Heart right ventricle (tissue), 16 donors: ENCODE results near the gene SLC22A4. TPM values are rescaled to one million over a fixed set of nuclear protein-coding genes. Genes with fewer than 3 reads are reported as not detected.
A peak's percentile ranks its signal among the peaks of the same experiment; 100 is the strongest.

ENCODE experiments used
- ATAC-seq, 8 donors: fragments of 200-7000 bp; cut with Tn5 transposase; one replicate each; pipeline ENCODE4 v1.9.1; 2020; ENCODE audit warnings: mild to moderate bottlenecking in 8 of 8, moderate library complexity in 8 of 8, moderate number of reproducible peaks in 1 of 8
- DNase-seq, 2 donors: peaks; one replicate each; pipeline ENCODE4 v3.0.0-alpha.2; 2020
- H3K27ac ChIP-seq, 10 donors: fragments of 200-600 bp; sonication (generic) in 2 of 10; one replicate each; pipeline versions ENCODE4 v1.5.0 to v1.8.0; 2020 to 2022; ENCODE audit warnings: mild to moderate bottlenecking in 3 of 10
- H3K27me3 ChIP-seq, 7 donors: fragments of 200-600 bp; one replicate each; pipeline ENCODE4 v1.8.0; 2021 to 2022; ENCODE audit warnings: mild to moderate bottlenecking in 2 of 7
- H3K36me3 ChIP-seq, 9 donors: fragments of 200-600 bp; sonication (generic) in 1 of 9; one replicate each; pipeline versions ENCODE4 v1.5.0 to v1.8.0; 2020 to 2022; ENCODE audit warnings: mild to moderate bottlenecking in 2 of 9
- H3K4me1 ChIP-seq, 9 donors: fragments of 200-600 bp; sonication (generic) in 1 of 9; one replicate each; pipeline versions ENCODE4 v1.5.0 to v1.8.0; 2020 to 2022; ENCODE audit warnings: mild to moderate bottlenecking in 4 of 9
- H3K4me3 ChIP-seq, 10 donors: fragments of 200-600 bp; sonication (generic) in 2 of 10; one replicate each; pipeline versions ENCODE4 v1.5.0 to v1.8.0; 2020 to 2022; ENCODE audit warnings: mild to moderate bottlenecking in 7 of 10, moderate library complexity in 2 of 10
- H3K9me3 ChIP-seq, 11 donors: fragments of 200-600 bp in 10 of 11; sonication (generic) in 2 of 11; one replicate each; pipeline versions ENCODE4 v1.5.0 to v1.8.0; 2013 to 2022; ENCODE audit warnings: mild to moderate bottlenecking in 2 of 11, control low read depth in 1 of 11, moderate library complexity in 1 of 11
- WGBS, 2 donors: extraction: QIAGEN DNeasy Blood & Tissue Kit; methylation state at CpG; one replicate each; pipeline ENCODE4 v1.1.7; 2013; ENCODE audit warnings: inconsistent platforms in 1 of 2; 5-methylcytosine and 5-hydroxymethylcytosine counted together
- intact Hi-C, 10 donors: fragments of 100-400 bp; cut with DNase I; formaldehyde crosslinking; loops; one replicate each; pipeline versions ENCODE4 v1.11.1 to v1.14.2; 2022
- polyA plus RNA-seq, 2 donors: library from polyadenylated mRNA; stranded (reverse); fragments of 200-250 nt; gene quantifications; one replicate each; pipeline ENCODE4 v1.2.3, GENCODE V29; 2013
- total RNA-seq, 10 donors: library from RNA; stranded (reverse); fragmentation: NEBNext Ultra II Directional in 3 of 10; extraction: Animal tissue kit (Norgen Biotek cat#: 25700) in 3 of 10; gene quantifications; one replicate each; pipeline versions ENCODE4 v1.2.1 to v1.2.4, GENCODE V29; 2021 to 2023
- TF ChIP-seq, protein P1 (sequence below), 9 donors: fragments of 200-600 bp; sonication (generic) in 2 of 9; IDR thresholded peaks; one replicate each; pipeline versions ENCODE4 v1.5.0 to v1.8.0; 2021 to 2022; ENCODE audit warnings: antibody characterized with exemption in 9 of 9, mild to moderate bottlenecking in 5 of 9, moderate library complexity in 1 of 9
- donor health status: Arrhythmogenic right ventricular cardiomyopathy.
- donor health status: ischemic (EF 13 %, LVEDD 7.1; RV severe dilation, severe dysfunction).
- donor health status: healthy with polysubstance abuse.
- donor health status: DM: no; HTN: yes; CAD: no.
- donor health status: DM: no; HTN: no; CAD: no.
- donor health status: ischemic (EF 25% LVEDD 6.9; RV normal size, moderate dysfunction).
- donor health status: ischemic (EF 25% LVEDD 5.7; RV mildly dilated, moderate dysfunction).
- donor health status: healthy.
- donor health status: DM: yes; HTN: yes; CAD: no.
- donor health status: Ischemic cardiomyopathy.
- donor health status: ischemic (EF 35%, LVEDD 5.7; RV mildly dilated, moderate dysfunction).
- donor health status: nonischemic (EF 11% LVEDD 7.7; RV severe dilation, severe dysfunction).
- donor health status: DM: yes; HTN: yes; CAD: no.
- donor health status: PGD.
- donor health status: ischemic (EF 29% LVEDD 5.4; RV normal size, mild dysfunction).
- donor health status: nonischemic (EF 23%, LVEDD 6.1; RV moderate dilation, normal function).

Gene SLC22A4
- total and polyA plus RNA-seq, 12 donors: 0.39 to 9.0 (median 2.1) TPM

DNA sequence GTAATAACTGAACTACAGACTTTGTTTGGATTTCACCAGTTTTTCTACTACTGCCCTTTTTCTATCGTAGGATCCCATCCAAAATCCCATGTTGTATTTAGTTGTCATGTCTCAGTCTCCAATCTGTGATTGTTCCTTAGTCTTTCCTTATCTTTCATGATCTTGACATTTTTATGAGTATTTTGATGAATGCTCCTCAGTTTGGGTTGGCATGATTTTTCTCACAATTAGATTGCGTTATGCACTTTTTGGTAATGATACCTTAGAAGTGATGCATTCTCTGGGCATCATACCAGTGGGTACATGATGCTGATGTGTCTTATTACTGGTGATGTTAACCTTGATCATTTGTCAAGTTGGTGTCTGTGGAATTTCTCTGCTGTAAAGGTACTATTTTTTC is 5.7 kb downstream of the SLC22A4 start:
- H3K27me3 ChIP-seq: no peaks in the 10 kb centered on the region
- TF ChIP-seq, protein P1, sequence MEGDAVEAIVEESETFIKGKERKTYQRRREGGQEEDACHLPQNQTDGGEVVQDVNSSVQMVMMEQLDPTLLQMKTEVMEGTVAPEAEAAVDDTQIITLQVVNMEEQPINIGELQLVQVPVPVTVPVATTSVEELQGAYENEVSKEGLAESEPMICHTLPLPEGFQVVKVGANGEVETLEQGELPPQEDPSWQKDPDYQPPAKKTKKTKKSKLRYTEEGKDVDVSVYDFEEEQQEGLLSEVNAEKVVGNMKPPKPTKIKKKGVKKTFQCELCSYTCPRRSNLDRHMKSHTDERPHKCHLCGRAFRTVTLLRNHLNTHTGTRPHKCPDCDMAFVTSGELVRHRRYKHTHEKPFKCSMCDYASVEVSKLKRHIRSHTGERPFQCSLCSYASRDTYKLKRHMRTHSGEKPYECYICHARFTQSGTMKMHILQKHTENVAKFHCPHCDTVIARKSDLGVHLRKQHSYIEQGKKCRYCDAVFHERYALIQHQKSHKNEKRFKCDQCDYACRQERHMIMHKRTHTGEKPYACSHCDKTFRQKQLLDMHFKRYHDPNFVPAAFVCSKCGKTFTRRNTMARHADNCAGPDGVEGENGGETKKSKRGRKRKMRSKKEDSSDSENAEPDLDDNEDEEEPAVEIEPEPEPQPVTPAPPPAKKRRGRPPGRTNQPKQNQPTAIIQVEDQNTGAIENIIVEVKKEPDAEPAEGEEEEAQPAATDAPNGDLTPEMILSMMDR (IDR thresholded peaks at IDR 0.05): no peak

DNA sequence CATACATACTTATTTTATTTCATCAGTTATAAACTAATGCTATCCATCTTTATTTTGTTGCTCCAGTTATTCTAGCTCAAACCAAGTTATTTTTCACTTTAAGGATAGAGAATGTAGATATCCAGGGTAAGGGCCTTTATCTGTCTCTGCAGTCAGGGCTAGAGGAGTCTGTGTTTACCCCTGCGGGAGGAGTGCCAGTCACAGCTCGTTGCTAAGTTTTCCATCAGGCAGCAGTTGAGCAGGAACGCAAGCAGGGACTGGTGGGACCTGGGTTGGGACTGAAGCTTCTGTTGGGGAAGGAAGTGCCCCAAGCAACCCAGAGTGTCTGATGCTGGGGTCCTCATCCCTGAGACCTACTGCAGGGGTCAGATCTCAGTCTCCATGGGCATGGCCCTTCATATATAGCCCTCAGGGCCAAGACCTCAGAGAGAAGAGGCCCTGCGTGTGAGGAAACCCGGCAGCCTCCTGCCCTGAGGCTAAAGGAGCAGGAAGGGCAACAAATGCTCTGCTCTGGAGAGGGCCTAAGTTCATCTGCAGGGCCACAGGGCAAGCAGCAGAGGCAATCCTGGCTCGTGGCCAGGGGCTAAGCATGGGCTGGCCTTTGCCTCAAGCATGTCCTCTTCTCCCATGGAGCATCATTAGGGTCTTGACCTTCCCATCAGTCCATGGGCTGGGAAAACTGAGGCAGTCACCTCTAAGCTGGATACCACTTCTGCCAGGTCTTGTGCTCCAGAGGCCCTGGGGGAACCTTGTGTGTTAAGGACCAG is 6.6 kb downstream of the SLC22A4 start:
- 56 to 62% methylated on average over 6 of the region's 6 CpGs for WGBS, 2 donors
- intact Hi-C loops: no loop called here
- no peak overlapping the region for H3K4me3 ChIP-seq
- H3K9me3 ChIP-seq: peaks cover 0 to 17% (median 10%) of the 10 kb centered on the region in 11 donors
- peak in 1 of 2 donors; percentile 35 for DNase-seq
- H3K36me3 ChIP-seq: no peaks in the 10 kb centered on the region
- TF ChIP-seq, protein P1 (IDR thresholded peaks at IDR 0.05): no peak
- H3K4me1 ChIP-seq: peaks cover 8 to 38% (median 30%) of the 10 kb centered on the region in 9 donors
- H3K27ac ChIP-seq: peak overlapping the region; percentile 36 to 78 (median 69)
- ATAC-seq: peak in 7 of 8 donors; percentile 18 to 72 (median 51)
- no peaks in the 10 kb centered on the region for H3K27me3 ChIP-seq

More for the DNA sequence above, 5.7 kb downstream of the SLC22A4 start:
- Histone ChIP-seq H3K4me1 (peaks cover 9 to 47% (median 35%) of the 10 kb centered on the region in 9 donors), H3K9me3 (peaks cover 0 to 9% (median 1%) of the 10 kb centered on the region in 11 donors), H3K4me3 (no peak overlapping the region), H3K36me3 (no peaks in the 10 kb centered on the region), H3K27ac (peak overlapping the region in 2 of 10 donors; percentile 70 to 78)
- 89 to 96% methylated on average over 2 of the region's 2 CpGs for WGBS, 2 donors
- ATAC-seq: no peak
- no peak for DNase-seq
- intact Hi-C loops: loop anchor here in 5 of 10 donors (5.0 to 10.0 kb wide), 2 partner anchors 62 to 195 kb away; partner anchors contain the start of gene IRF1 (in 5 of the 5)

GRCh38 chr5:132301344-132302271 is 7.4 kb downstream of the SLC22A4 start:
- ATAC-seq: peak; percentile 52 to 89 (median 74)
- 52 to 74% methylated on average over 11 of the region's 11 CpGs for WGBS, 2 donors
- Histone ChIP-seq H3K4me3 (no peak overlapping the region), H3K4me1 (peaks cover 8 to 30% (median 22%) of the 10 kb centered on the region in 9 donors), H3K27ac (peak overlapping the region; percentile 36 to 78 (median 69)), H3K9me3 (peaks cover 0 to 20% (median 12%) of the 10 kb centered on the region in 11 donors), H3K27me3 (no peaks in the 10 kb centered on the region), H3K36me3 (no peaks in the 10 kb centered on the region)
- TF ChIP-seq, protein P1 (IDR thresholded peaks at IDR 0.05): no peak
- DNase-seq: peak in 1 of 2 donors; percentile 29
- intact Hi-C loops: no loop called here

- intact Hi-C loops: no loop called here
- H3K27ac ChIP-seq: peak overlapping the region in 9 of 10 donors; percentile 9 to 71 (median 58)
- no peaks in the 10 kb centered on the region for H3K27me3 ChIP-seq
- no peak overlapping the region for H3K4me3 ChIP-seq
- TF ChIP-seq, protein P1 (IDR thresholded peaks at IDR 0.05): no peak
- no peaks in the 10 kb centered on the region for H3K36me3 ChIP-seq
- ATAC-seq (peak in 1 of 8 donors; percentile 6), DNase-seq (no peak)
- peaks cover 0 to 20% (median 12%) of the 10 kb centered on the region in 11 donors for H3K9me3 ChIP-seq
- peaks cover 8 to 25% (median 19%) of the 10 kb centered on the region in 9 donors for H3K4me1 ChIP-seq
- 76 to 82% methylated on average over 3 of the region's 3 CpGs for WGBS, 2 donors
Observed at GRCh38 chr5:132302413-132302812, 8.2 kb downstream of the SLC22A4 start.
